ENCODE measurements around the gene TLX2. TPM values are rescaled to one million over a fixed set of nuclear protein-coding genes. Genes with fewer than 3 reads are reported as not detected.

TLX2 gene
- total RNA-seq, 2 donors from 2014 or later: 0.39 to 1.4 TPM

- peak overlapping the region; percentile 73 for H3K27ac Mint-ChIP-seq
- H3K4me1 Mint-ChIP-seq: no peaks in the 10 kb centered on the region
- peak; percentile 16 for ATAC-seq (replicated peaks)
- H3K9me3 Mint-ChIP-seq: no peaks in the 10 kb centered on the region
- no peaks in the 10 kb centered on the region for H3K36me3 Mint-ChIP-seq (ENCODE audit: low read depth)
- peaks cover 35% of the 10 kb centered on the region for H3K27me3 Mint-ChIP-seq
- peak overlapping the region; percentile 84 for H3K4me3 Mint-ChIP-seq
Observed at GRCh38 chr2:74515271-74515980, 1.2 kb downstream of the TLX2 start.

GRCh38 chr2:74515981-74516633 is 1.9 kb downstream of the TLX2 start:
- peak overlapping the region; percentile 84 for H3K4me3 Mint-ChIP-seq
- H3K36me3 Mint-ChIP-seq (ENCODE audit: low read depth): no peaks in the 10 kb centered on the region

GRCh38 chr2:74516650-74517049 is 2.4 kb downstream of the TLX2 start:
- Mint-ChIP-seq H3K27me3 (peaks cover 35% of the 10 kb centered on the region), H3K4me1 (no peaks in the 10 kb centered on the region), H3K4me3 (peak overlapping the region; percentile 84), H3K9me3 (no peaks in the 10 kb centered on the region), H3K36me3 (ENCODE audit: low read depth) (no peaks in the 10 kb centered on the region), H3K27ac (no peak overlapping the region)
- ATAC-seq (replicated peaks): no peak

More at GRCh38 chr2:74515981-74516633, 1.9 kb downstream of the TLX2 start:
- ATAC-seq (replicated peaks): peak; percentile 83
- Mint-ChIP-seq H3K9me3 (no peaks in the 10 kb centered on the region), H3K27me3 (peaks cover 35% of the 10 kb centered on the region), H3K27ac (no peak overlapping the region), H3K4me1 (no peaks in the 10 kb centered on the region)

- no peak overlapping the region for H3K4me3 Mint-ChIP-seq
- no peak for ATAC-seq (replicated peaks)
- H3K9me3 Mint-ChIP-seq: no peaks in the 10 kb centered on the region
- peaks cover 4% of the 10 kb centered on the region for H3K4me1 Mint-ChIP-seq
- peaks cover 22% of the 10 kb centered on the region for H3K27me3 Mint-ChIP-seq
- H3K27ac Mint-ChIP-seq: no peak overlapping the region
- peaks cover 17% of the 10 kb centered on the region for H3K36me3 Mint-ChIP-seq (ENCODE audit: low read depth)
Observed at GRCh38 chr2:74522516-74522915, 8.3 kb downstream of the TLX2 start.

- no peak overlapping the region for H3K4me3 Mint-ChIP-seq
Observed at GRCh38 chr2:74524005-74524404, 9.8 kb downstream of the TLX2 start.

GRCh38 chr2:74524955-74525716 is 10.9 kb downstream of the TLX2 start:
- peaks cover 38% of the 10 kb centered on the region for H3K36me3 Mint-ChIP-seq (ENCODE audit: low read depth)
- H3K27me3 Mint-ChIP-seq: peaks cover 3% of the 10 kb centered on the region
- peaks cover 4% of the 10 kb centered on the region for H3K4me1 Mint-ChIP-seq
- H3K9me3 Mint-ChIP-seq: no peaks in the 10 kb centered on the region
- H3K4me3 Mint-ChIP-seq: no peak overlapping the region
- H3K27ac Mint-ChIP-seq: no peak overlapping the region
- no peak for ATAC-seq (replicated peaks)

More at GRCh38 chr2:74524005-74524404, 9.8 kb downstream of the TLX2 start:
- Mint-ChIP-seq H3K27me3 (peaks cover 8% of the 10 kb centered on the region), H3K27ac (no peak overlapping the region), H3K9me3 (no peaks in the 10 kb centered on the region), H3K36me3 (ENCODE audit: low read depth) (peaks cover 32% of the 10 kb centered on the region), H3K4me1 (peaks cover 4% of the 10 kb centered on the region)
- ATAC-seq (replicated peaks): no peak

- Mint-ChIP-seq H3K9me3 (no peaks in the 10 kb centered on the region), H3K4me3 (no peak within 1 kb of the TSS), H3K36me3 (ENCODE audit: low read depth) (peaks cover 45% of the 10 kb centered on the region), H3K4me1 (peaks cover 8% of the 10 kb centered on the region), H3K27ac (no peak within 1 kb of the TSS), H3K27me3 (no peaks in the 10 kb centered on the region)
- no peak for ATAC-seq (replicated peaks)
Observed at GRCh38 chr2:74525717-74526648, 11.7 kb downstream of the TLX2 start, which contains the start of gene DQX1. TSS of gene DQX1 (minus strand) at chr2:74526231. CDS start at chr2:74525729, 502 bp downstream.

GRCh38 chr2:74526649-74527230 is 12.5 kb downstream of the TLX2 start:
- no peak overlapping the region for H3K4me3 Mint-ChIP-seq
- no peaks in the 10 kb centered on the region for H3K9me3 Mint-ChIP-seq
- H3K4me1 Mint-ChIP-seq: peaks cover 16% of the 10 kb centered on the region
- no peak overlapping the region for H3K27ac Mint-ChIP-seq
- H3K27me3 Mint-ChIP-seq: no peaks in the 10 kb centered on the region
- no peak for ATAC-seq (replicated peaks)
- peaks cover 53% of the 10 kb centered on the region for H3K36me3 Mint-ChIP-seq (ENCODE audit: low read depth)

- Mint-ChIP-seq H3K36me3 (ENCODE audit: low read depth) (peaks cover 63% of the 10 kb centered on the region), H3K9me3 (no peaks in the 10 kb centered on the region), H3K4me3 (peak overlapping the region; percentile 98), H3K4me1 (peaks cover 21% of the 10 kb centered on the region), H3K27ac (peak overlapping the region; percentile 97), H3K27me3 (no peaks in the 10 kb centered on the region)
- ATAC-seq (replicated peaks): no peak
Observed at GRCh38 chr2:74527741-74528140, 13.5 kb downstream of the TLX2 start.

GRCh38 chr2:74528600-74529356 is 14.5 kb downstream of the TLX2 start:
- Mint-ChIP-seq H3K4me3 (peak overlapping the region; percentile 98), H3K36me3 (ENCODE audit: low read depth) (peaks cover 65% of the 10 kb centered on the region), H3K27me3 (no peaks in the 10 kb centered on the region), H3K9me3 (no peaks in the 10 kb centered on the region), H3K27ac (peak overlapping the region; percentile 97), H3K4me1 (peaks cover 21% of the 10 kb centered on the region)
- ATAC-seq (replicated peaks): peak; percentile 1

GRCh38 chr2:74529357-74530238 is 15.3 kb downstream of the TLX2 start, which contains the start of the genes AUP1 and HTRA2:
TSS of gene AUP1 (minus strand) at chr2:74529706. CDS start at chr2:74529629, 77 bp downstream.
TSS of gene HTRA2 (plus strand) at chr2:74529933. CDS start at chr2:74530007, 74 bp downstream.
- peaks cover 21% of the 10 kb centered on the region for H3K4me1 Mint-ChIP-seq
- H3K4me3 Mint-ChIP-seq: peak within 1 kb of the TSS; percentile 98
- peak within 1 kb of the TSS; percentile 97 for H3K27ac Mint-ChIP-seq
- peak; percentile 76 for ATAC-seq (replicated peaks)
- H3K27me3 Mint-ChIP-seq: no peaks in the 10 kb centered on the region
- H3K9me3 Mint-ChIP-seq: no peaks in the 10 kb centered on the region
- peaks cover 65% of the 10 kb centered on the region for H3K36me3 Mint-ChIP-seq (ENCODE audit: low read depth)
